Bronchial epithelial cell (primary cell): ENCODE measurements around the gene HTR6. TPM values are rescaled to one million over a fixed set of nuclear protein-coding genes. Genes with fewer than 3 reads are reported as not detected.
"Not testable (repeated sequence)": the region's sequence is repeated elsewhere in the genome, so short reads cannot be mapped to it uniquely, and the experiment has no call there.

Source experiments
- DNase-seq: peaks from one replicate; pipeline ENCODE4 v3.0.0-alpha.2; 2010; ENCODE audit warnings: low read depth
- FAIRE-seq: peaks from 2 replicates; lab custom pipeline; 2011; peaks lifted over from hg19 to GRCh38; lab: Jason Lieb, UNC
- H3K27me3 ChIP-seq: 2 replicates; pipeline ENCODE4 v1.5.1; 2011; ENCODE audit warnings: low read length; ENCODE audit not compliant: control insufficient read depth, insufficient read depth
- H3K36me3 ChIP-seq: 2 replicates; pipeline ENCODE4 v1.5.1; 2011; ENCODE audit warnings: low read length; ENCODE audit not compliant: control insufficient read depth, insufficient read depth
- H3K4me3 ChIP-seq: 2 replicates; pipeline ENCODE4 v1.5.1; 2011; ENCODE audit warnings: mild to moderate bottlenecking, low read depth, low read length, control low read depth
- CTCF ChIP-seq: IDR thresholded peaks from 2 replicates; pipeline ENCODE4 v1.5.1; 2011; ENCODE audit warnings: mild to moderate bottlenecking, moderate library complexity, low read length, control low read depth, inconsistent platforms; ENCODE audit not compliant: insufficient read depth, severe bottlenecking
- total RNA-seq: library from RNA; depleted of rRNA; stranded (reverse); fragments of >200 nt; gene quantifications from 2 replicates; pipeline ENCODE4 v1.2.1, GENCODE V29; 2014

HTR6 gene
- total RNA-seq, 1 donor from 2014 or later = not detected

GRCh38 chr1:19628879-19629278, 35.8 kb upstream of the HTR6 start:
- no peak for DNase-seq
- H3K4me3 ChIP-seq = no peak overlapping the region
- no peak for FAIRE-seq
- H3K36me3 ChIP-seq = peaks cover 22% of the 10 kb centered on the region
- H3K27me3 ChIP-seq = no peaks in the 10 kb centered on the region
- no peak for TF ChIP-seq CTCF

- DNase-seq = no peak
- no peak overlapping the region for H3K4me3 ChIP-seq
- no peak for TF ChIP-seq CTCF
- no peak for FAIRE-seq
- peaks cover 22% of the 10 kb centered on the region for H3K36me3 ChIP-seq
- H3K27me3 ChIP-seq = no peaks in the 10 kb centered on the region
Measured at GRCh38 chr1:19629357-19629756, 35.3 kb upstream of the HTR6 start.

GRCh38 chr1:19630192-19630591, 34.5 kb upstream of the HTR6 start:
- not testable (repeated sequence) for FAIRE-seq, DNase-seq, H3K4me3 ChIP-seq, H3K27me3 ChIP-seq
- peaks cover 17% of the 10 kb centered on the region for H3K36me3 ChIP-seq

GRCh38 chr1:19630720-19631395, 33.8 kb upstream of the HTR6 start:
- no peaks in the 10 kb centered on the region for H3K27me3 ChIP-seq
- TF ChIP-seq CTCF = no peak
- peaks cover 12% of the 10 kb centered on the region for H3K36me3 ChIP-seq
- H3K4me3 ChIP-seq = no peak overlapping the region
- DNase-seq = no peak
- no peak for FAIRE-seq

GRCh38 chr1:19632211-19632610, 32.5 kb upstream of the HTR6 start:
- peaks cover 4% of the 10 kb centered on the region for H3K36me3 ChIP-seq
- FAIRE-seq (no peak), DNase-seq (no peak)
- no peaks in the 10 kb centered on the region for H3K27me3 ChIP-seq
- no peak for TF ChIP-seq CTCF
- H3K4me3 ChIP-seq = no peak overlapping the region

GRCh38 chr1:19633106-19633505, 31.6 kb upstream of the HTR6 start:
- H3K27me3 ChIP-seq = no peaks in the 10 kb centered on the region
- FAIRE-seq = no peak

GRCh38 chr1:19635064-19635463, 29.6 kb upstream of the HTR6 start:
- H3K27me3 ChIP-seq, FAIRE-seq, H3K4me3 ChIP-seq, H3K36me3 ChIP-seq, DNase-seq: not testable (repeated sequence)

More at GRCh38 chr1:19633106-19633505, 31.6 kb upstream of the HTR6 start:
- no peak for DNase-seq
- no peak overlapping the region for H3K4me3 ChIP-seq
- H3K36me3 ChIP-seq = no peaks in the 10 kb centered on the region
- no peak for TF ChIP-seq CTCF
